Esophagus muscularis mucosa (tissue), 4 donors: ENCODE data around the gene PLEKHA6. TPM values are rescaled to one million over a fixed set of nuclear protein-coding genes. Genes with fewer than 3 reads are reported as not detected.

Source experiments
- DNase-seq: peaks from one replicate; pipeline ENCODE4 v3.0.0-alpha.2; 2017; ENCODE audit errors: extremely low spot score
- H3K27ac ChIP-seq, 4 donors: fragments of 200-600 bp; sonication (generic); replicated peaks in 1 of 4; 1 replicate in 3 of 4; 2 replicates in 1 of 4; pipeline ENCODE4 v1.5.1; 2016 to 2019; ENCODE audit warnings: mild to moderate bottlenecking in 1 of 4
- H3K27me3 ChIP-seq, 4 donors: fragments of 200-600 bp; sonication (generic); one replicate each; pipeline versions ENCODE4 v1.5.1 to v1.6.0; 2016 to 2019
- H3K36me3 ChIP-seq, 4 donors: fragments of 200-600 bp; sonication (generic); one replicate each; pipeline ENCODE4 v1.5.1; 2016 to 2019
- H3K4me1 ChIP-seq, 4 donors: fragments of 200-600 bp; sonication (generic); one replicate each; pipeline ENCODE4 v1.5.1; 2016 to 2019
- H3K4me3 ChIP-seq, 4 donors: fragments of 200-600 bp; sonication (generic); 1 replicate in 2 of 4; 2 replicates in 2 of 4; pipeline ENCODE4 v1.5.1; 2016 to 2019; ENCODE audit warnings: mild to moderate bottlenecking in 4 of 4, moderate library complexity in 1 of 4
- H3K9me3 ChIP-seq, 4 donors: fragments of 200-600 bp; sonication (generic); 1 replicate in 3 of 4; 2 replicates in 1 of 4; pipeline ENCODE4 v1.5.1; 2016 to 2019
- CTCF ChIP-seq, 3 experiments: fragments of 200-600 bp in 2 of 3; fragments of 450-650 bp in 1 of 3; sonication (generic) in 2 of 3; IDR thresholded peaks; one replicate each; pipeline ENCODE4 v1.5.1; 2017 to 2019; ENCODE audit warnings: antibody characterized with exemption in 3 of 3, mild to moderate bottlenecking in 2 of 3, moderate library complexity in 1 of 3
- EP300 ChIP-seq: sonication (generic); formaldehyde crosslinking; IDR thresholded peaks from one replicate; pipeline ENCODE4 v1.6.1; 2017; ENCODE audit warnings: antibody characterized with exemption
- POLR2A ChIP-seq: fragments of 450-650 bp; IDR thresholded peaks from one replicate; pipeline ENCODE4 v1.6.1; 2017; ENCODE audit warnings: antibody characterized with exemption, moderate library complexity, mild to moderate bottlenecking, low read depth
- POLR2AphosphoS5 ChIP-seq, 2 donors: sonication (generic); formaldehyde crosslinking; IDR thresholded peaks; one replicate each; pipeline ENCODE4 v1.6.1; 2017; ENCODE audit warnings: antibody characterized with exemption in 2 of 2
- WGBS: methylation state at CpG from one replicate; pipeline ENCODE4 v1.1.5; 2018; 5-methylcytosine and 5-hydroxymethylcytosine counted together
- intact Hi-C: fragments of 100-400 bp; cut with DNase I; formaldehyde crosslinking; loops from one replicate; pipeline ENCODE4 v1.15.1; 2023
- total RNA-seq, 4 donors: library from RNA; depleted of rRNA; stranded (reverse); fragments of >200 nt; gene quantifications; one replicate each; pipeline versions ENCODE4 v1.1.0 to v1.2.1, GENCODE V29; 2016

Gene PLEKHA6
- total RNA-seq, 4 donors from 2014 or later = 11.9 to 22.4 (median 15.9) TPM

GRCh38 chr1:204222006-204222763 lies 137.5 kb downstream of the PLEKHA6 start:
- Histone ChIP-seq H3K9me3 (no peaks in the 10 kb centered on the region), H3K4me1 (no peaks in the 10 kb centered on the region)

GRCh38 chr1:204221271-204221670 lies 138.5 kb downstream of the PLEKHA6 start:
- no peak for DNase-seq

More at GRCh38 chr1:204222006-204222763, 137.5 kb downstream of the PLEKHA6 start:
- H3K36me3 ChIP-seq = peaks cover 0 to 47% (median 0%) of the 10 kb centered on the region in 4 donors
- H3K4me3 ChIP-seq = no peak overlapping the region
- no peak for TF ChIP-seq POLR2A
- no peak for TF ChIP-seq POLR2AphosphoS5 (IDR thresholded peaks at IDR 0.05)
- TF ChIP-seq CTCF (IDR thresholded peaks at IDR 0.05) = no peak
- no peak for TF ChIP-seq EP300
- DNase-seq = no peak
- no peak overlapping the region for H3K27ac ChIP-seq
- intact Hi-C loops = no loop called here
- H3K27me3 ChIP-seq = peaks cover 0 to 11% (median 0%) of the 10 kb centered on the region in 4 donors
- 87% methylated on average over 3 of the region's 8 CpGs for WGBS

GRCh38 chr1:204219971-204220616 lies 139.6 kb downstream of the PLEKHA6 start:
- 84% methylated on average over 10 of the region's 10 CpGs for WGBS
- intact Hi-C loops = no loop called here
- no peak for DNase-seq

More at GRCh38 chr1:204221271-204221670, 138.5 kb downstream of the PLEKHA6 start:
- H3K27me3 ChIP-seq = peaks cover 0 to 19% (median 0%) of the 10 kb centered on the region in 4 donors
- no peaks in the 10 kb centered on the region for H3K9me3 ChIP-seq
- H3K27ac ChIP-seq = no peak overlapping the region
- peaks cover 0 to 38% (median 0%) of the 10 kb centered on the region in 4 donors for H3K36me3 ChIP-seq
- 83% methylated on average over 11 of the region's 11 CpGs for WGBS
- TF ChIP-seq EP300 (no peak), POLR2A (no peak), CTCF (IDR thresholded peaks at IDR 0.05) (no peak), POLR2AphosphoS5 (IDR thresholded peaks at IDR 0.05) (no peak)
- intact Hi-C loops = no loop called here
- no peaks in the 10 kb centered on the region for H3K4me1 ChIP-seq
- no peak overlapping the region for H3K4me3 ChIP-seq

GRCh38 chr1:204218552-204218951 lies 141.2 kb downstream of the PLEKHA6 start:
- Histone ChIP-seq H3K27me3 (peaks cover 0 to 36% (median 3%) of the 10 kb centered on the region in 4 donors), H3K9me3 (no peaks in the 10 kb centered on the region), H3K36me3 (peaks cover 0 to 22% (median 0%) of the 10 kb centered on the region in 4 donors), H3K4me1 (peaks cover 5 to 9% (median 8%) of the 10 kb centered on the region in 4 donors), H3K4me3 (no peak overlapping the region), H3K27ac (no peak overlapping the region)
- WGBS = 27% methylated on average over 1 of the region's 2 CpGs
- DNase-seq = no peak
- intact Hi-C loops = no loop called here
- no peak for TF ChIP-seq POLR2A
- TF ChIP-seq POLR2AphosphoS5 (IDR thresholded peaks at IDR 0.05) = no peak
- TF ChIP-seq CTCF (IDR thresholded peaks at IDR 0.05) = no peak
- TF ChIP-seq EP300 = no peak

More at GRCh38 chr1:204219971-204220616, 139.6 kb downstream of the PLEKHA6 start:
- peaks cover 0 to 20% (median 0%) of the 10 kb centered on the region in 4 donors for H3K27me3 ChIP-seq
- H3K9me3 ChIP-seq = no peaks in the 10 kb centered on the region
- no peak overlapping the region for H3K4me3 ChIP-seq
- H3K27ac ChIP-seq = no peak overlapping the region
- no peak for TF ChIP-seq CTCF (IDR thresholded peaks at IDR 0.05)
- TF ChIP-seq POLR2A = no peak
- no peak for TF ChIP-seq POLR2AphosphoS5 (IDR thresholded peaks at IDR 0.05)
- TF ChIP-seq EP300 = no peak
- H3K4me1 ChIP-seq = no peaks in the 10 kb centered on the region
- H3K36me3 ChIP-seq = peaks cover 0 to 29% (median 0%) of the 10 kb centered on the region in 4 donors
